ENCODE measurements around the gene CD69.

The CD69 gene

DNA sequence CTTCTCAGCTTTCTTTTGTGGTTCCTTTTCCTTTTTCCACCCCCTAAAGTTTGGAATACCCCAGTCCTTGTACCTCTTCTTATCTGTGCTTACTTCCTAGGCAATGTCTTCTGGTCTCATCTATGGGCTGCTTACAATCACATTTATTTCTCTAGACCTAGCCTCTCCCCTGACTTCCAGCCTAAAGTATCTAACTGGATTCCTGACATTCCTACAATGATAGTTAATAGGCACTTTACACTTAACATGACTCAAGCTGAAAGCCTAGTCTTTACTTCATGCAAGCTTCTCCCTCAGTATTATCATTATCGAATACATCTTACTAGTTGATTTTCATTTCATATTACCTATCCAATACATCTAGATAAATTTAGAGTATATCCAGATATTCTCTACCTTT, 49.0 kb downstream of the CD69 start:
- H2AFZ ChIP-seq (ENCODE audit: low read depth, low read length, severe bottlenecking) = no peak overlapping the region
- H3F3A ChIP-seq (ENCODE audit: insufficient read depth) = no peaks in the 10 kb centered on the region
- H3K9ac ChIP-seq (ENCODE audit: low read length) = no peak overlapping the region
- no peaks in the 10 kb centered on the region for H3K27me3 ChIP-seq (ENCODE audit: low read length)
- no peak overlapping the region for H3K4me2 ChIP-seq (ENCODE audit: low read depth, low read length, poor library complexity, severe bottlenecking)
- H4K20me1 ChIP-seq (ENCODE audit: low read depth, low read length) = no peaks in the 10 kb centered on the region
- TF ChIP-seq, protein P1, sequence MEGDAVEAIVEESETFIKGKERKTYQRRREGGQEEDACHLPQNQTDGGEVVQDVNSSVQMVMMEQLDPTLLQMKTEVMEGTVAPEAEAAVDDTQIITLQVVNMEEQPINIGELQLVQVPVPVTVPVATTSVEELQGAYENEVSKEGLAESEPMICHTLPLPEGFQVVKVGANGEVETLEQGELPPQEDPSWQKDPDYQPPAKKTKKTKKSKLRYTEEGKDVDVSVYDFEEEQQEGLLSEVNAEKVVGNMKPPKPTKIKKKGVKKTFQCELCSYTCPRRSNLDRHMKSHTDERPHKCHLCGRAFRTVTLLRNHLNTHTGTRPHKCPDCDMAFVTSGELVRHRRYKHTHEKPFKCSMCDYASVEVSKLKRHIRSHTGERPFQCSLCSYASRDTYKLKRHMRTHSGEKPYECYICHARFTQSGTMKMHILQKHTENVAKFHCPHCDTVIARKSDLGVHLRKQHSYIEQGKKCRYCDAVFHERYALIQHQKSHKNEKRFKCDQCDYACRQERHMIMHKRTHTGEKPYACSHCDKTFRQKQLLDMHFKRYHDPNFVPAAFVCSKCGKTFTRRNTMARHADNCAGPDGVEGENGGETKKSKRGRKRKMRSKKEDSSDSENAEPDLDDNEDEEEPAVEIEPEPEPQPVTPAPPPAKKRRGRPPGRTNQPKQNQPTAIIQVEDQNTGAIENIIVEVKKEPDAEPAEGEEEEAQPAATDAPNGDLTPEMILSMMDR (IDR thresholded peaks at IDR 0.05; ENCODE audit: insufficient read depth, low read length, poor library complexity, severe bottlenecking) = no peak
- TF ChIP-seq EZH2phosphoT487 (conservative IDR thresholded peaks at IDR 0.05; ENCODE audit: low read length) = no peak
- no peaks in the 10 kb centered on the region for H3K79me2 ChIP-seq (ENCODE audit: insufficient read depth, low read length)
- H3K4me3 ChIP-seq (ENCODE audit: insufficient read depth, low read length, poor library complexity, severe bottlenecking) = no peak overlapping the region
- H3K9me3 ChIP-seq (ENCODE audit: insufficient read depth, low read length) = no peaks in the 10 kb centered on the region
- no peak overlapping the region for H3K27ac ChIP-seq (ENCODE audit: low read depth, low read length)
- H3K36me3 ChIP-seq (ENCODE audit: low read length) = no peaks in the 10 kb centered on the region
- no peaks in the 10 kb centered on the region for H3K9me2 ChIP-seq (replicated peaks; ENCODE audit: insufficient read depth, low read length)

DNA sequence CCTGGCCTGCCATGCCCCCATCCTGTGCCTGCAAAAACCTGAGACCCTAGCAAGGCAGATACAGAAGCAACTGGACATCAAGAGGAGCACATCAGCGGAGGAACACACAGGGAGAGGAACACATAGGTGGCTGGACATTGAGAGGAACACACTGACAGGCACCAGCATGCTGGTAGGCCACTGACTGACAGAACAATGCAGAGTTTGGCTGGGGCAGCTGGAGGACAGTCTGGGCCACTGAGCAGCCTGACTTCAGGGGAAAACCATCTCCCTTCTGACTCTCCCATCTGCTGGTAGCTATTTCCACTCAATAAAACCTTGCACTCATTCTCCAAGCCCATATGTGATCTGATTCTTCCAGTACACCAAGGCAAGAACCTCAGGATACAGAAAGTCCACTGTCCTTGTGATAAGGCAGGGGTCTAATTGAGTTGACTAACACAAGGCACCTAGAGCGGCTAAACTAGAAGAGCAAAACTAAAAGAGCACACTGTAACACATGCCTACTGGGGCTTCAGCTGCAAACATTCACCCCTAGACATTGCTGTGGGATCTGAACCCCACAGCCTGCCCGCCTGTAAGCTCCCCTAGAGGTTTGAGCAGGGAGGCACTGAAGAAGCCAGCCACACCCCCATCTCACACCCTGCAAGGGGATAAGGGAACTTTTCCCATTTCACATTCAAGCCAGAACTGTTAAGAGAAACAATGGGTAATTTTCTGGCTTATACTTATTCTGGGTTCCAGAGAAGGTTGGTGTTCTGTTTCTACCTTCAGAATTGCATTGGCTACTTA, 49.9 kb downstream of the CD69 start:
- Histone ChIP-seq H3K9me3 (ENCODE audit: insufficient read depth, low read length) (no peaks in the 10 kb centered on the region), H3F3A (ENCODE audit: insufficient read depth) (no peaks in the 10 kb centered on the region), H3K79me2 (ENCODE audit: insufficient read depth, low read length) (no peaks in the 10 kb centered on the region), H3K9me2 (replicated peaks; ENCODE audit: insufficient read depth, low read length) (no peaks in the 10 kb centered on the region), H3K27me3 (ENCODE audit: low read length) (no peaks in the 10 kb centered on the region), H3K27ac (ENCODE audit: low read depth, low read length) (no peak overlapping the region), H2AFZ (ENCODE audit: low read depth, low read length, severe bottlenecking) (no peak overlapping the region), H4K20me1 (ENCODE audit: low read depth, low read length) (no peaks in the 10 kb centered on the region), H3K4me2 (ENCODE audit: low read depth, low read length, poor library complexity, severe bottlenecking) (no peak overlapping the region), H3K4me3 (ENCODE audit: insufficient read depth, low read length, poor library complexity, severe bottlenecking) (no peak overlapping the region), H3K36me3 (ENCODE audit: low read length) (no peaks in the 10 kb centered on the region), H3K9ac (ENCODE audit: low read length) (no peak overlapping the region)
- no peak for TF ChIP-seq EZH2phosphoT487 (conservative IDR thresholded peaks at IDR 0.05; ENCODE audit: low read length)
- TF ChIP-seq, protein P1 (IDR thresholded peaks at IDR 0.05; ENCODE audit: insufficient read depth, low read length, poor library complexity, severe bottlenecking) = no peak

DNA sequence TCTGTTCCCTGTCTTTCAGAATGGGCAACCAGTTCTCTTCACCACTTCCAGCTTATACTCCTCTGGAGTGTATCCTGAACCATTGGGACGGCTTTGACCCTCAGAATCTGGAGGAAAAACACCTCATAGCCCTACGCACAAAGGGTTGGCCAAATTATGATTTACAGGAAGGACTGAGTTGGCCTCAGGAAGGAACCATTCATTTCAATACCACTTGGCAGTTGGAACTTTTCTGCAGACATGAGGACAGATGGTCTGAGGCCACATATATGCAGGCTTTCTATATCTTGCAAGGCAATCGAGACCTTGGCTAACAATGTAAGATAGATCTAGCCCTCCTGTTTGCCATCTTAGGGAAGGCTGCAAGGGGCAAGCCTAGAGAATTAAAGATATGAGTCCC, 51.8 kb downstream of the CD69 start:
- Histone ChIP-seq H3K9me2 (replicated peaks; ENCODE audit: insufficient read depth, low read length) (no peaks in the 10 kb centered on the region), H3K4me3 (ENCODE audit: insufficient read depth, low read length, poor library complexity, severe bottlenecking) (no peak overlapping the region), H3K4me2 (ENCODE audit: low read depth, low read length, poor library complexity, severe bottlenecking) (no peak overlapping the region), H3K27ac (ENCODE audit: low read depth, low read length) (no peak overlapping the region), H3K9ac (ENCODE audit: low read length) (no peak overlapping the region), H3K27me3 (ENCODE audit: low read length) (no peaks in the 10 kb centered on the region), H4K20me1 (ENCODE audit: low read depth, low read length) (no peaks in the 10 kb centered on the region), H3K36me3 (ENCODE audit: low read length) (no peaks in the 10 kb centered on the region), H3K9me3 (ENCODE audit: insufficient read depth, low read length) (no peaks in the 10 kb centered on the region), H3K79me2 (ENCODE audit: insufficient read depth, low read length) (no peaks in the 10 kb centered on the region), H3F3A (ENCODE audit: insufficient read depth) (no peaks in the 10 kb centered on the region; the same call in 1 of the 2 replicates), H2AFZ (ENCODE audit: low read depth, low read length, severe bottlenecking) (no peak overlapping the region)
- TF ChIP-seq, protein P1 (IDR thresholded peaks at IDR 0.05; ENCODE audit: insufficient read depth, low read length, poor library complexity, severe bottlenecking) = no peak
- no peak for TF ChIP-seq EZH2phosphoT487 (conservative IDR thresholded peaks at IDR 0.05; ENCODE audit: low read length)

Data from SU-DHL-6 (cell line).